Fibroblast of lung (primary cell): ENCODE measurements around the gene EDRF1.

Experiments
- EZH2 ChIP-seq: IDR thresholded peaks from 2 replicates; pipeline ENCODE4 v1.5.1; 2012; ENCODE audit warnings: low read length, control low read depth, mild to moderate bottlenecking; ENCODE audit errors: missing control alignments
- TF ChIP-seq, protein P1 (sequence below), 2 donors: IDR thresholded peaks in 1 of 2; conservative IDR thresholded peaks in 1 of 2; 1 replicate in 1 of 2; 2 replicates in 1 of 2; pipeline ENCODE4 v1.5.1; 2011 to 2012; ENCODE audit warnings: low read length in 2 of 2, control low read depth in 1 of 2, inconsistent platforms in 1 of 2, low read depth in 1 of 2, mild to moderate bottlenecking in 1 of 2

DNA sequence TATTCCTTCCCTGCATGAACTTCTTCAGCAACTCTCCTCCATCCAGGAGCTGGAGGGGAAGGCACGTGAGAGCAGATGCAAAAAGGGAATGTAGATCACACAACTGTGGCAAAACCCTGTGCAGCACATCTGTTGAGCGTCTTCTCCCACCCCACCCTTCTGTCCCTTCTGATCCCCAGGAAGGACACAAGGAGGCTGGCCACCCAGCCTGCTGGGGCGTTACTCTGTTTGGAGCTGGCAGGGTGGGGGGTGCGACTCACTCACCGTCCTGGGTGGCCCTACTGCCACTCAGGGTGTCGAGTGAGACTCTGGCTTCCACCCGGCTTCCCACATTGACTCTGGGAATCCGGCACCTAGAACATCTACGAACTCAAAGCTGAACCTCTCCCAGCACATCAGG lies 66.3 kb downstream of the EDRF1 start:
- TF ChIP-seq, protein P1, sequence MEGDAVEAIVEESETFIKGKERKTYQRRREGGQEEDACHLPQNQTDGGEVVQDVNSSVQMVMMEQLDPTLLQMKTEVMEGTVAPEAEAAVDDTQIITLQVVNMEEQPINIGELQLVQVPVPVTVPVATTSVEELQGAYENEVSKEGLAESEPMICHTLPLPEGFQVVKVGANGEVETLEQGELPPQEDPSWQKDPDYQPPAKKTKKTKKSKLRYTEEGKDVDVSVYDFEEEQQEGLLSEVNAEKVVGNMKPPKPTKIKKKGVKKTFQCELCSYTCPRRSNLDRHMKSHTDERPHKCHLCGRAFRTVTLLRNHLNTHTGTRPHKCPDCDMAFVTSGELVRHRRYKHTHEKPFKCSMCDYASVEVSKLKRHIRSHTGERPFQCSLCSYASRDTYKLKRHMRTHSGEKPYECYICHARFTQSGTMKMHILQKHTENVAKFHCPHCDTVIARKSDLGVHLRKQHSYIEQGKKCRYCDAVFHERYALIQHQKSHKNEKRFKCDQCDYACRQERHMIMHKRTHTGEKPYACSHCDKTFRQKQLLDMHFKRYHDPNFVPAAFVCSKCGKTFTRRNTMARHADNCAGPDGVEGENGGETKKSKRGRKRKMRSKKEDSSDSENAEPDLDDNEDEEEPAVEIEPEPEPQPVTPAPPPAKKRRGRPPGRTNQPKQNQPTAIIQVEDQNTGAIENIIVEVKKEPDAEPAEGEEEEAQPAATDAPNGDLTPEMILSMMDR (conservative IDR thresholded peaks at IDR 0.05 in 1 of 2, IDR thresholded peaks at IDR 0.05 in 1 of 2; ENCODE audit: low read depth in 1 of 2, low read length in 2 of 2): no peak
- no peak for TF ChIP-seq EZH2
